CD14-positive monocyte (primary cell): Measurements from ENCODE around the gene C12orf42. TPM values are rescaled to one million over a fixed set of nuclear protein-coding genes. Genes with fewer than 3 reads are reported as not detected.

Experiments used
- DNase-seq, 3 donors: peaks; one replicate each; pipeline ENCODE4 v3.0.0-alpha.2; 2011 to 2022
- H2AFZ ChIP-seq: 2 replicates; pipeline ENCODE4 v1.6.0; 2012; ENCODE audit warnings: mild to moderate bottlenecking, low read depth, low read length, inconsistent platforms; ENCODE audit not compliant: insufficient read depth, poor library complexity, severe bottlenecking
- H3K27ac ChIP-seq, 2 donors: 1 replicate in 1 of 2; 2 replicates in 1 of 2; pipeline ENCODE4 v1.5.1; 2012 to 2013; ENCODE audit warnings: low read length in 2 of 2, control low read depth in 1 of 2, inconsistent platforms in 1 of 2, low read depth in 1 of 2, mild to moderate bottlenecking in 1 of 2
- H3K27me3 ChIP-seq, 2 donors: one replicate each; pipeline versions ENCODE4 v1.6.0 to v1.6.1; 2011 to 2013; ENCODE audit warnings: low read length in 2 of 2; ENCODE audit not compliant: control insufficient read depth in 2 of 2, insufficient read depth in 2 of 2
- H3K36me3 ChIP-seq, 2 donors: replicated peaks in 1 of 2; 1 replicate in 1 of 2; 2 replicates in 1 of 2; pipeline versions ENCODE4 v1.5.1 to v1.6.1; 2012 to 2013; ENCODE audit warnings: low read length in 2 of 2, control low read depth in 1 of 2, inconsistent platforms in 1 of 2, mild to moderate bottlenecking in 1 of 2; ENCODE audit not compliant: insufficient read depth in 2 of 2, control insufficient read depth in 1 of 2
- H3K4me1 ChIP-seq, 2 donors: 1 replicate in 1 of 2; 2 replicates in 1 of 2; pipeline versions ENCODE4 v1.5.1 to v1.6.1; 2012 to 2013; ENCODE audit warnings: low read length in 2 of 2, control low read depth in 1 of 2, inconsistent platforms in 1 of 2, mild to moderate bottlenecking in 1 of 2, moderate library complexity in 1 of 2; ENCODE audit not compliant: insufficient read depth in 2 of 2, control insufficient read depth in 1 of 2
- H3K4me2 ChIP-seq: replicated peaks from 2 replicates; pipeline ENCODE3; 2012; ENCODE audit warnings: low read length, moderate library complexity, mild to moderate bottlenecking; ENCODE audit not compliant: poor library complexity, severe bottlenecking; ENCODE audit errors: extremely low read depth
- H3K4me3 ChIP-seq, 3 experiments: fragments of 200-600 bp in 1 of 3; sonication (generic) in 1 of 3; replicated peaks in 1 of 3; 1 replicate in 2 of 3; 2 replicates in 1 of 3; pipeline ENCODE4 v1.5.1; 2011 to 2013; ENCODE audit warnings: low read length in 3 of 3, mild to moderate bottlenecking in 3 of 3, control low read depth in 2 of 3, low read depth in 2 of 3, inconsistent platforms in 1 of 3, moderate library complexity in 1 of 3
- H3K79me2 ChIP-seq: 2 replicates; pipeline ENCODE4 v1.6.0; 2012; ENCODE audit warnings: mild to moderate bottlenecking, control low read depth, inconsistent platforms, low read length, moderate library complexity; ENCODE audit not compliant: insufficient read depth
- H3K9ac ChIP-seq: 2 replicates; pipeline ENCODE4 v1.6.0; 2017; ENCODE audit warnings: low read length, mild to moderate bottlenecking; ENCODE audit not compliant: insufficient read depth, poor library complexity, severe bottlenecking
- H3K9me3 ChIP-seq, 2 donors: replicated peaks in 1 of 2; 1 replicate in 1 of 2; 2 replicates in 1 of 2; pipeline versions ENCODE4 v1.5.1 to v1.6.1; 2012 to 2013; ENCODE audit warnings: low read length in 2 of 2, control low read depth in 1 of 2; ENCODE audit not compliant: control insufficient read depth in 1 of 2, insufficient read depth in 1 of 2
- H4K20me1 ChIP-seq: 2 replicates; pipeline ENCODE4 v1.6.0; 2012; ENCODE audit warnings: mild to moderate bottlenecking, low read length, control low read depth, moderate library complexity; ENCODE audit not compliant: insufficient read depth
- H3K27ac Mint-ChIP-seq, 7 donors: one replicate each; pipeline ENCODE4 v1.8.0; 2020; ENCODE audit warnings: mild to moderate bottlenecking in 7 of 7, mixed read lengths in 7 of 7, moderate library complexity in 6 of 7, inconsistent platforms in 2 of 7
- H3K27me3 Mint-ChIP-seq, 3 donors: one replicate each; pipeline ENCODE4 v1.8.0; 2021 to 2022; ENCODE audit warnings: low read depth in 3 of 3, mild to moderate bottlenecking in 3 of 3, mixed read lengths in 3 of 3, moderate library complexity in 3 of 3, inconsistent platforms in 1 of 3
- H3K36me3 Mint-ChIP-seq, 2 donors: one replicate each; pipeline ENCODE4 v1.8.0; 2020; ENCODE audit warnings: mixed read lengths in 2 of 2, inconsistent platforms in 1 of 2, mild to moderate bottlenecking in 1 of 2
- H3K4me1 Mint-ChIP-seq: one replicate; pipeline ENCODE4 v1.8.0; 2020; ENCODE audit warnings: mild to moderate bottlenecking, mixed read lengths
- H3K4me3 Mint-ChIP-seq, 2 donors: one replicate each; pipeline ENCODE4 v1.8.0; 2020; ENCODE audit warnings: mild to moderate bottlenecking in 2 of 2, mixed read lengths in 2 of 2, moderate library complexity in 1 of 2
- H3K9me3 Mint-ChIP-seq, 7 donors: one replicate each; pipeline ENCODE4 v1.8.0; 2020 to 2022; ENCODE audit warnings: mixed read lengths in 7 of 7, mild to moderate bottlenecking in 6 of 7, moderate library complexity in 6 of 7, inconsistent platforms in 2 of 7
- CTCF ChIP-seq: fragments of 200-600 bp; IDR thresholded peaks from one replicate; pipeline ENCODE4 v1.8.0; 2022; ENCODE audit warnings: antibody characterized with exemption, mild to moderate bottlenecking
- WGBS: methylation state at CpG from one replicate; pipeline ENCODE4 v1.1.5; 2013; ENCODE audit warnings: missing lambda C conversion rate; ENCODE audit not compliant: insufficient coverage; 5-methylcytosine and 5-hydroxymethylcytosine counted together
- intact Hi-C, 2 donors: fragments of 100-400 bp; cut with micrococcal nuclease; formaldehyde crosslinking; loops; one replicate each; pipeline versions ENCODE4 v1.15.0 to v1.15.1; 2023
- polyA plus RNA-seq, 3 donors: library from polyadenylated mRNA; depleted of rRNA in 1 of 3; unstranded in 2 of 3; stranded (reverse) in 1 of 3; fragments of 300-500 nt in 2 of 3; fragments of >200 nt in 1 of 3; fragmentation: Illumina TruSeq in 2 of 3; gene quantifications; 1 replicate in 2 of 3; 2 replicates in 1 of 3; pipeline ENCODE4 v1.2.3, GENCODE V29; 2012 to 2021

The C12orf42 gene
- polyA plus RNA-seq, 3 donors, result not detected

DNA sequence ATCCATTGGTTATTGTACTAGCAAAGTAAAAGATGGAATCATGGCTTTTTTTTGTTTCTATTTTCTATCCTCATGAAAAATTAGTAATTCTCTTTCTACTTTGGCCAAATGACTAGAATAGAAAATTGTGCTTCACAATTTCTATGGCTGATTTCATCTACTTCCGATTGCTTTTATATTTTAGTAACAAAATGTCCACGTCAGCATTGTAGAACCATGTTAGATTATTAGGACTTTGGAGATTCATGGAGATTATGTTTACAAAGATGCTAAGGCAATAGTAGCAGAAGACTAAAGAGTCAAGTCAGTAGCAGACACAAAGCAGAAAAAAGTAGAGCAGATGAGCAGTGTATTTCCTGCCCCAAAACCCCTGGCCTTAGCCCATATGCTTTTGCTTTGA is 113.6 kb downstream of the C12orf42 start:
- Mint-ChIP-seq H3K27ac (no peak overlapping the region), H3K4me1 (no peaks in the 10 kb centered on the region), H3K36me3 (no peaks in the 10 kb centered on the region), H3K9me3 (peaks cover 0 to 3% (median 0%) of the 10 kb centered on the region in 7 donors), H3K27me3 (peaks cover 1 to 3% (median 2%) of the 10 kb centered on the region in 3 donors), H3K4me3 (no peak overlapping the region)
- no peaks in the 10 kb centered on the region for H3K4me1 ChIP-seq
- H3K79me2 ChIP-seq, result no peaks in the 10 kb centered on the region
- H3K27ac ChIP-seq, result no peak overlapping the region
- H3K27me3 ChIP-seq, result peaks cover 0 to 4% of the 10 kb centered on the region in 2 donors
- H4K20me1 ChIP-seq, result no peaks in the 10 kb centered on the region
- WGBS, result no CpG with 5 or more reads among the region's 2 CpGs
- no peak for TF ChIP-seq CTCF
- no peaks in the 10 kb centered on the region for H3K9me3 ChIP-seq
- no peak overlapping the region for H3K4me2 ChIP-seq
- H2AFZ ChIP-seq, result no peak overlapping the region
- H3K9ac ChIP-seq, result no peak overlapping the region
- intact Hi-C loops, result no loop called here
- DNase-seq, result no peak
- H3K4me3 ChIP-seq, result no peak overlapping the region
- H3K36me3 ChIP-seq, result no peaks in the 10 kb centered on the region

DNA sequence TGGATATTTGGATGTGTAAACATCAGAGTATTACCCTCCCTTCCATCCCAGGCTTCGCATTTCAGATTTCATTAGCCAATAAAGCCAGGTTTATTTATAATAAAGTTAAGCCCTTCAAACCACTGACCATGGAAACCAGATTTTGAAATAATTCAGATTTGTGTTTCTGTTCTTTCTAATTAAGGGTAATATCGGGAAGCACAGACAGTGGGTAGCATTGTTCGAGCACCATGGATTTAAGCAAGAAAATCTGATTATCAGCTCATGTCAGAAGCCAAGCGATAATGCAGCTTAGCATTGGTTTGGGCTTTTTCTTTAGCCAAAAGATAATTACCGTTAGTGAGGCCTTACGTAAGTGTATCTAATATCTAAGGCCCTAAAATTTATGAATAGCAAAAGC is 116.1 kb downstream of the C12orf42 start:
- H3K4me3 ChIP-seq, result no peak overlapping the region
- H3K4me2 ChIP-seq, result no peak overlapping the region
- DNase-seq, result no peak
- H4K20me1 ChIP-seq, result no peaks in the 10 kb centered on the region
- H2AFZ ChIP-seq, result no peak overlapping the region
- no peak overlapping the region for H3K27ac ChIP-seq
- no peak overlapping the region for H3K4me3 Mint-ChIP-seq
- H3K4me1 ChIP-seq, result no peaks in the 10 kb centered on the region
- intact Hi-C loops, result no loop called here
- H3K9ac ChIP-seq, result no peak overlapping the region
- no peak for TF ChIP-seq CTCF
- H3K27me3 Mint-ChIP-seq, result peaks cover 1 to 2% (median 1%) of the 10 kb centered on the region in 3 donors
- H3K36me3 ChIP-seq, result no peaks in the 10 kb centered on the region
- H3K27me3 ChIP-seq, result no peaks in the 10 kb centered on the region
- 100% methylated on average over 3 of the region's 6 CpGs for WGBS
- H3K9me3 ChIP-seq, result no peaks in the 10 kb centered on the region
- H3K79me2 ChIP-seq, result no peaks in the 10 kb centered on the region
- peaks cover 0 to 3% (median 0%) of the 10 kb centered on the region in 7 donors for H3K9me3 Mint-ChIP-seq
- no peak overlapping the region for H3K27ac Mint-ChIP-seq
- H3K36me3 Mint-ChIP-seq, result no peaks in the 10 kb centered on the region
- H3K4me1 Mint-ChIP-seq, result no peaks in the 10 kb centered on the region
